GM11168 (cell line): ENCODE data around the gene BBS7.

Experiments
- in situ Hi-C: fragments of 300-500 bp; cut with MboI; formaldehyde crosslinking; loops from one replicate; pipeline ENCODE4 v1.12.0; 2022; ENCODE audit warnings: low sequenced_read_pairs; ENCODE audit not compliant: unreplicated experiment

The BBS7 gene

GRCh38 chr4:121838136-121838535, 32.1 kb downstream of the BBS7 start:
- in situ Hi-C loops: no loop called here

- in situ Hi-C loops: no loop called here
Measured at GRCh38 chr4:121829511-121829910, 40.8 kb downstream of the BBS7 start.

DNA sequence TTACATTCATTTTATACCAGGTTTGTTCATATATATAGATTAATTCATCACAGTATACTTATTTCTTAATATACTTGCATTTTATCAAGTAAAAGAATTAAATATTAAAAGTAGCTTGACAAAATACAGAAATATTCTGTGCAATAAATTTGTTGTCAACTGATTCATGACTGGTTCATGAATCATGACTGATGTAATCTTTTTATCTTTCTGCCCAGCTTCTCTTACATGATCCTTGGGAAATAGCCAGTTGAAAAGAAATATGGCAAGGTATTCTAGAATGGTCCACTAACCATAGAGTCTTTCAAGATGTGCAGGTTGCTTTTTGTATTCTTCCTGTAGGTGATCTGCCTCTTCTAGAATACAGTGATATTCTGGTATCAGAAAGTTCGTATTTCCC, 42.4 kb downstream of the BBS7 start:
- in situ Hi-C loops: no loop called here

DNA sequence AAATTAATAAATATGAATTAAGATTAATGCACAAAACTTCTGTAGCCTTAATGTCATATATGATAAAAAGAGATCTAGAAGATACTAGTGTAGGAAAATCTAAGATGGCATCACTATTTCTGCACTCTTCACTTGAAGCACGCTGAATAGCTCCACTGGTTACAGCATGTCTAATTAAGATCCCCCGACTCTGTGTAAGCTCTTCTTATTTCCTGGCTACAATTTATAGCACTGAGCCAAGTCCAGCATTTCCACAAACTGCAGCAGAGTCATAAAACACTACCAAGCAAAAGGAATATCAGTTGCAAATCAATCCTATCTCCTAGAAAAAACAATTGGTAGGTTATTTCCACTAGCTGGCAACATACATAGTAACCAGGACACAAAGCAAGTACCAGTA, 45.3 kb downstream of the BBS7 start:
- in situ Hi-C loops: no loop called here

DNA sequence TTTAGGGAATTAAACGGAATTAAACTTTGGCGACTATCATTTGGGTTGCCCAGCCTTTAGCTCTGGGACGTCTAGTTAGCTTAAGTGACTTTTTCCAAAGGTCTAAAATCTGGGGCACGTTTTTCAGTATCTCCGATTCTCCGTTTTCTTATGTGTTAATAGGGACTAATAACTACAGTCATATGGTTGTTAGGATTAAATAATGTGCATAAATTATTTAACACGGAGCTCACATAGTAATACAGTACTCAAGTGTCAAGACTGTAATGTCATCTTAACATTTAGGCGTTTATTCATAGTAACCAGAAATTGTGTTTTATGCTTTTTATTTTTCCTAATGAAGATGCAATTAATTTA, 46.1 kb downstream of the BBS7 start:
- in situ Hi-C loops: no loop called here

- in situ Hi-C loops: no loop called here
Measured at GRCh38 chr4:121823505-121824170, 46.6 kb downstream of the BBS7 start, which contains the start of gene CCNA2. CCNA2 (minus strand) TSS chr4:121823883; CDS start chr4:121823628, 255 bp downstream.

- in situ Hi-C loops: no loop called here
Measured at GRCh38 chr4:121822796-121823504, 47.3 kb downstream of the BBS7 start.

DNA sequence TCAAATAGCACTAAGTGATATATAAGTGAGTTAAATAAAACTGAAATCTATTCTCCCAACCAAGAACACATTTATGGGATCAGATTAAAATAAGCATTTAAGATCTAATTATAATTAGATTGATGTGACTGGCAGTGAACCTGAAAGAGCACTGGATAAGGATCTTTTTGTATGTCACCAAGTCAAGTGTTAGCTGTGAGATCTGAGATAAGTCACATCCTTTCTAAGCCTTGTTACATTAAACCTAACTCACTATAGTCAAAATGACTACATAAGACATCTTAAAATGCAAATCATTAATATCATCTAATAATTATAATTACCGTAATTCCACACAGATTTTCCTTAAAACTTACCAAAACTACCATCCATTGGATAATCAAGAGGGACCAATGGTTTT, 48.2 kb downstream of the BBS7 start:
- in situ Hi-C loops: no loop called here

- in situ Hi-C loops: no loop called here
Measured at GRCh38 chr4:121819216-121819965, 50.9 kb downstream of the BBS7 start.

DNA sequence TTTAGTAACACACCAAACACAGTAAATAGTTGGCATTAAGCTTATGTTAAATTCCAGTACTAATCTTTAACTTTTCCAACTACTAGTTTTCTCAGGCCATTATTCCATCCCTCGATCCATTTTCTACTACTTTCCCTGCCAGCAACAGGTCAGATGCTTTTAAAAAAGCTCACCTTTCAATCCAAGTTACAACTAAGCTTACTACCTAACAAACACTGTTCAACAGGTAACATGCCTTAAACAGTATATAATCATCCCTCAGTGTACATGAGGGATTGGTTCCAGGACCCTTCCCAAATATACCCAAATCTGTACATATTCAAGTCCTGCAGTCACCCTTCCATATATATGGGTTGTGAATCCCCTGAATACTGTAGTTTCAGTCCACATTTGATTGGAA, 52.1 kb downstream of the BBS7 start:
- in situ Hi-C loops: no loop called here

- in situ Hi-C loops: no loop called here
Measured at GRCh38 chr4:121817701-121818100, 52.6 kb downstream of the BBS7 start.

- in situ Hi-C loops: no loop called here
Measured at GRCh38 chr4:121817006-121817405, 53.3 kb downstream of the BBS7 start.

DNA sequence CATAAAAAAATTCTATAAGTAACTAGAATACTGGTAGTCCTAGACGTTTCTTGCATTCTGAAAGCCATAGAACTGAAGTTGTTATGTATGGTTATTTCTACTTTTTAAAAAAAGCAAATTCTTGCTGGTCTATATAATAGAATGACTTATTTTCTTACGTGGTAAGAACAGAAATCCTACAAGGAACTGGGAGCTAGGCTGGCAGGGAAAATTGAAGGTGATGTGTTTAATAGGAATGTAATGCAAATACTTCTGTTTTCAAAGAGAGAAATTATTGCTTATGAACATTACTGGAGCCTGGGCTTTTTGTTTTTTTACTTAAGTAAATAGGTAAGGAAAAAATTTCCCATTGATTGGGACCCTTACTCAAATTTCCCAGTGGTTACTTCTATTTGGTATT, 55.5 kb downstream of the BBS7 start:
- in situ Hi-C loops: no loop called here

GRCh38 chr4:121811122-121811521, 59.2 kb downstream of the BBS7 start:
- in situ Hi-C loops: no loop called here

- in situ Hi-C loops: no loop called here
Measured at GRCh38 chr4:121806411-121806810, 63.9 kb downstream of the BBS7 start.

- in situ Hi-C loops: no loop called here
Measured at GRCh38 chr4:121801715-121802075, 68.6 kb downstream of the BBS7 start.

GRCh38 chr4:121800961-121801714, 69.1 kb downstream of the BBS7 start, which contains the start of gene EXOSC9:
EXOSC9 (plus strand) TSS chr4:121801323; CDS start chr4:121801425, 102 bp downstream.
- in situ Hi-C loops: no loop called here

GRCh38 chr4:121800638-121800960, 69.7 kb downstream of the BBS7 start:
- in situ Hi-C loops: no loop called here

GRCh38 chr4:121799867-121800501, 70.3 kb downstream of the BBS7 start:
- in situ Hi-C loops: no loop called here

- in situ Hi-C loops: no loop called here
Measured at GRCh38 chr4:121799208-121799823, 71.0 kb downstream of the BBS7 start.
